Lower leg skin (tissue), 3 donors: Measurements from ENCODE around the gene C11orf86.

Experiments used
- POLR2A ChIP-seq, 2 donors: fragments of 450-650 bp; IDR thresholded peaks; one replicate each; pipeline ENCODE4 v1.6.1; 2016 to 2017; ENCODE audit warnings: antibody characterized with exemption in 2 of 2, mild to moderate bottlenecking in 1 of 2, moderate library complexity in 1 of 2
- TF ChIP-seq, protein P1 (sequence below), 3 donors: fragments of 450-650 bp; IDR thresholded peaks; one replicate each; pipeline ENCODE4 v1.5.1; 2016; ENCODE audit warnings: antibody characterized with exemption in 3 of 3, mild to moderate bottlenecking in 3 of 3, moderate library complexity in 2 of 3

DNA sequence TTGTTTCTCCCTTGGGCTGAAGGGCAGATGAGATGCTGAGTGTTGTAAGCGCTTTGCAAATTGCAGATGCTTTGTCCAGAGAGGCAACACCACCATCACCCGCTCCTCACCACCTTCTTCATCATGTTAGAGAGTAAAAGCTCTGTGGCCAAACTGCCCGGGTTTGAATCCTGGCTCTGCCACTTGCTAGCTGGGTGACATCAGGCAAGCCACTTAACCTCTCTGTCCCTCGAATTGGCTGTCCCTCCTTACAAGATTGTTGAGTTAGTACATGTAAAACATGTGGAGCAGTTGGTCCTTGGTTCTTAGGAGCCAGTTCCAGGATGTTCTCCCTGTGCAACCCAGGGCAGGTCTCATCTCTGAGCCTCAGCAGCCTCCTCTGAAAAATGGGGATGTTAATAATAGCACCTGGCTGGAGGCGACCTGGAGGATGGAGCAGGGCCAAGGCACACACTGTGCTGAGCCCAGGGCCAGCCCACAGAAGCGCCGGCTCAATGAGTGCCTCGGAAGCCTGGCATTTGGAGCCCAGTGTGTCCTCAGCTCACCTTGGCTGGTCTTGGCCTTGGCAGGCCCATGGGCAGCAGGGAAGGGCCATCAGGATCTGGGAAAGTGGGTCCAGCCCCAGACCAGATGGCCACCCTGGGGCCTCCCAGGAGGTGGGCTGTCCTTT, 10.5 kb downstream of the C11orf86 start:
- TF ChIP-seq, protein P1, sequence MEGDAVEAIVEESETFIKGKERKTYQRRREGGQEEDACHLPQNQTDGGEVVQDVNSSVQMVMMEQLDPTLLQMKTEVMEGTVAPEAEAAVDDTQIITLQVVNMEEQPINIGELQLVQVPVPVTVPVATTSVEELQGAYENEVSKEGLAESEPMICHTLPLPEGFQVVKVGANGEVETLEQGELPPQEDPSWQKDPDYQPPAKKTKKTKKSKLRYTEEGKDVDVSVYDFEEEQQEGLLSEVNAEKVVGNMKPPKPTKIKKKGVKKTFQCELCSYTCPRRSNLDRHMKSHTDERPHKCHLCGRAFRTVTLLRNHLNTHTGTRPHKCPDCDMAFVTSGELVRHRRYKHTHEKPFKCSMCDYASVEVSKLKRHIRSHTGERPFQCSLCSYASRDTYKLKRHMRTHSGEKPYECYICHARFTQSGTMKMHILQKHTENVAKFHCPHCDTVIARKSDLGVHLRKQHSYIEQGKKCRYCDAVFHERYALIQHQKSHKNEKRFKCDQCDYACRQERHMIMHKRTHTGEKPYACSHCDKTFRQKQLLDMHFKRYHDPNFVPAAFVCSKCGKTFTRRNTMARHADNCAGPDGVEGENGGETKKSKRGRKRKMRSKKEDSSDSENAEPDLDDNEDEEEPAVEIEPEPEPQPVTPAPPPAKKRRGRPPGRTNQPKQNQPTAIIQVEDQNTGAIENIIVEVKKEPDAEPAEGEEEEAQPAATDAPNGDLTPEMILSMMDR (IDR thresholded peaks at IDR 0.05) = no peak
- TF ChIP-seq POLR2A (IDR thresholded peaks at IDR 0.05) = no peak
